NCI-H1105 treated with DMSO at 0.1 percent for 48 hours (cell line): ENCODE data around the gene ASB3.
A peak's percentile ranks its signal among the peaks of the same experiment; 100 is the strongest.
"Not testable (repeated sequence)": the region's sequence is repeated elsewhere in the genome, so short reads cannot be mapped to it uniquely, and the experiment has no call there.

Experiments
- DNase-seq: peaks from one replicate; lab custom pipeline; 2025; lab: John Stamatoyannopoulos, UW

Gene ASB3

DNA sequence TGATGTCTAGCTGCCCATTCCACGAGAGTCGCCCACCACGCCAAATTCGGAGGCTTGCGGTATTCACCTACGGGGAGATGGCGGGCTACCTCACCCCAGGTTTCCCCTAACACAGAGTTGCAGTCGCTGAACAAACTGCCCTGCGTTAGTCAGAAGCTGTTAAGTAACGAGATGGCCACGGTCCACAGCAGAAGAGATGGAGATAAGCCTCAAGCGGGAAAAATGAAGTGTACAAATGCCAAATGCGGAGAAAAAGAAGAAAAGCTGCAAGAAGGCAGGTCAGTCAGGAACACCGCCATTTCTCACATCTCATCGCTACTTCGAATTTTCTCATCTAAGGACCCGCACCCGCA, 425 bp downstream of the ASB3 start:
- DNase-seq = peak; percentile 50

DNA sequence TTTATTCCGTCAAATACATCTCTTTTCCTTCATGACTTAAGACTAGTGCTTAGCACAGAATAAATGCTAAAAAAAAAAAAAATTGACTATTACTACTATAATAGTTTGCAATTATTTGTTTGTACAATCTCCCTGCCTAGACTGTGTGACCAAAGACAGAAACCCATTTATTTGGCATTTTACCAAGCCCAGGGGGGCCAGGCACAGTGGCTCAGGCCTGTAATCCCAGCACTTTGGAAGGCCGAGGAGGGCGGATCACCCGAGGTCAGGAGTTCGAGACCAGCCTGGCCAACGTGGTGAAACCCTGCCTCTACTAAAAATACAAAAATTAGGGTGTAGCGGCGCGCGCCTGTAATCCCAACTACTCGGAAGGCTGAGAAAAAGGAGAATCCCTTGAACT, 1.4 kb downstream of the ASB3 start:
- no peak for DNase-seq

DNA sequence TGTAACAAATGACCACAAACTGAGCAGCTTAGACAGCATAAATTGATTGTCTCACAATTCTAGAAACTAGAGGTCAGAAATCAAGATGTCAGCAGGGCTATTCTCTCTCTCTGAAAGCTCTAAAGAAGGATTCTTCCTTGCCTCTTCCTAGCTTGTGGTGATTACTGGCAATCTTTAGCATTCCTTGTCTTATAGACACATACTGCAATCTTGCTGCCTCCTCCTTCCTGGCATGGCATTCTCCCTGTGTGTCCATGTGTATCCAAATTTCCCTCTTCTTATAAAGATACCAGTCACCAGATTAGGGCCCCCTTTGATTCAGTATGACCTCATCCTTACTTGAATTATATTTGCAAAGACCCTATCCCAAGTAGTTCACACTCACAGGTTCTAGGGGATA, 2.3 kb downstream of the ASB3 start:
- no peak for DNase-seq

DNA sequence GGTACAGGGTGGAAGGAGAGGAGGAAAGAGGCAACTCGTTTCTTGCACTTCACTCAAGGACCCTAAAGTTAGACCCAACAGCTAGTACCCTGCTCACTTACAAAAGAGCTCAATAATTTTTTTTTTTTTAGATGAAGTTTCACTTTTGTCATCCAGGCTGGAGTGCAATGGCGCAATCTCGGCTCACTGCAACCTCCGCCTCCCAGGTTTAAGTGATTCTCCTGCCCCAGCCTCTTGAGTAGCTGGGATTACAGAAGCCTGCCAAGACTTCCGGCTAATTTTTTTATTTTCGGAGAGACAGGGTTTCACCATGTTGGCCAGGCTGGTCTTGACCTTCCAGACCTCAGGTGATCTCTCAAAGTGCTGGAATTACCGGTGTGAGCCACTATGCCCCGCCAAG, 4.1 kb downstream of the ASB3 start:
- DNase-seq = no peak

DNA sequence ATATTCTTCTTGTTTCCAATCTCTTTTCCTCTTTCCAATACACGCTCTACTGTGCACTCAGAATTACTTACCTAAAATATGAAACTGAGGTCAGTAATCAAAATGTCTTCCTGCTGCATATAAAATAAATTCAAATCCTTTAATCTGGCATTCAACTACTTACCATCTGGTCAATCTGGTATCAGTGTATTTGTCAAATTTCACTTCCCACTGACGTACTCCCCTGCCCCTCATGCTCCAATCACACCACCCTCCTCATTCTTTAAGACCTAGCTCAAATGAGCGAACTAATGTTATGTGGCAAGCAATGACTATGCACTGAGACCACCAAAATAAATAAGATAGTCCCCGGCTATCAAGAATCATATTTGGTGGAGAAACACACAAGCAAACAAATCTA, 6.7 kb downstream of the ASB3 start:
- DNase-seq = no peak

DNA sequence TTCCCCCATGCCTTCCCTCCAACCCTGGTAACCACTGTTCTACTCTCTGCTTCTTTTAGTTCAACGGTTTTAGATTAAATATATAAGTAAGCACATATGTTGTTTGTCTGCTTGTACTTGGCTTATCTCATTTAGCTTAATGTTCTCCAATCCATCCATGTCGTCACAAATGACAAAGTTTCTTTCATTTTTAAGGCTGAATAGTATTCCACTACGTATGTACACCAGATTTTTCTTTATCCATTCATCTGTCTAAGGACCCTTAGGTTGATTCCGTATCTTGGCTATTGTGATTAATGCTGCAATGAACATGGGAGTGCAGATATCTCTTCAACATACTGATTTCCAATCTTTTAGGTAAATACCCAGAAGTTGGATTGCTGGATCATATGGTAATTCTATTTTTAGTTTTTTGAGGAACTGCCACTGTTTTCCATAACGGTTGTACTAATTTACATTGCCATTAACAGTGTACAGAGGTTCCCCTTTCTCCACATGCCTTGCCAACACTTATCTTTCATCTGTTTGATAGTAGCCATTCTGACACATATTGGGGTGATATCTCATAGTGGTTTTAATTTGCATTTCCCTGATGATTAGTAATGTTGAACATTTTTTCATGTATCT, 8.1 kb downstream of the ASB3 start:
- no peak for DNase-seq

DNA sequence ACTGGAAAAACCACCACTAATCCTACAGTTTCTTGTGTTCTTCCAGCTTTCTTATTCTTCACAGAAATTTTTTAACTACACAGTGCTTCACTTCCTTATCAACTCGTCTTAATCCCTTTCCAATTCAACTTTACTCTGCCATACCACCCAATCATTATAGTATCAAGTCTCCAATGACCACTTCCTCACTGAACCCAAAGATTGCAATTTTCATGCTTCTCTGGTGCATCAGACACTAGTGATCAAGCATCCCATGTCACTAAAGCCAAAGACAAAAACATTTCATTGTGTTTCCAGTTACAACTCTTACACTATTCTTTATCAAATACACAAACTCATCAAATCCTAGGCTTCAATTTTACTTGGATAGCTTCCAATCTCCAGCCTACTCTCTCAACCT, 9.6 kb downstream of the ASB3 start:
- DNase-seq = no peak

DNA sequence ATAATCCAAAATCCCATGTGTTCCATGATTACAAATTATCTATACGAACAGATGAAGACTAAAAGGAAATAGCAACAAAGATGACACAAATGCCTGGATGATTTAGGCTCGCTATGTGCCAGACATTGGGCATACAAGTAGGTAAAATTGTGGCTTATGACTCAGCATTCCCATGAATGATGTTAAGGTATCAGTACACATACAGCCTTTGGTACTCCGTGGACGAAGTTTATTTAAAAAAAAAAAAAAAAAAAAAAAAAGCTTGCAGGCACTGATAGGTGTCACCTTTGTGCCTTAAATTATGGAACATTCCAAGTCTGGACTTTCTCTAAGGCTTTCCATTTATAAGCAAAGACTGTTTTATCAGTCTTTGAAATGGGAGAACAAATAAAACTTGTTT, 16.5 kb downstream of the ASB3 start:
- DNase-seq = no peak

DNA sequence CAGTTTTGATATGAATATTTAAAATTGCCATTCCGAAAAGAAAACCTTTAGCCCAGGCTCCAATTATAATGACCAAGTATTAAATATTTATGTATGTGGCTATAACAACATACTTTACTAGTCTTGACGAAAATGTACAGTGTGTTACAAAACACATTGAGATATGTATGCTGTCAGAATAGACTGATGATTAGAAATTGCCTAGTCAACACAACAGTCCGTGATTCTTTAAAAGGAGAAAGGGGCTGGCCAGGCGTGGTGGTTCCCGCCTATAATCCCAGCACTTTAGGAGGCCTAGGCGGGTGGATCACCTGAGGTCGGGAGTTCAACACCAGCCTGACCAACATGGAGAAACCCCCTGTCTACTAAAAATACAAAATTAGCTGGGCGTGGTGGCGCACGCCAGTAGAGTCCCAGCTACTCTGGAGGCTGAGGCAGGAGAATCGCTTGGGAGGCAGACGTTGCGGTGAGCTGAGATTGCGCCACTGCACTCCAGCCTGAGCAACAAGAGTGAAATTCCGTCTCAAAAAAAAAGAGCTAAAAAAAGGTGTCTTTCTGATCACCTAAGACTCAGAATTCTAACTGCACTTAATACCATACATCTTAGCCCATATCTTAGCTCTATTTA, 17.3 kb downstream of the ASB3 start:
- DNase-seq = no peak

DNA sequence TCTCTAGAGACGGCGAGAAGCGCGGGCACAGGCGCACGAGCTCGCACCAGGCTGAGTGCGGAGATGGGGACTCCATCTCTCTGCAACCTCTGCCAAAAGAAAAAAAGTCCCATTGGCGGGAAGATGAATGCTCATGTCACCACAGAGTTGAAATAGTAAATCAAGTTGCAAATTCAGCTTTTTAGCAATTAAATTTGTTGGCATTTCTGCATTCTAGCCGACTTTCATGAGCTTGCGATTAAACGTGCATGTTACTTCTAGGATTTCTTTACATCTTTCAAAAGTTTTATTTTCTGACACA, 18.6 kb downstream of the ASB3 start:
- peak; percentile 49 for DNase-seq

DNA sequence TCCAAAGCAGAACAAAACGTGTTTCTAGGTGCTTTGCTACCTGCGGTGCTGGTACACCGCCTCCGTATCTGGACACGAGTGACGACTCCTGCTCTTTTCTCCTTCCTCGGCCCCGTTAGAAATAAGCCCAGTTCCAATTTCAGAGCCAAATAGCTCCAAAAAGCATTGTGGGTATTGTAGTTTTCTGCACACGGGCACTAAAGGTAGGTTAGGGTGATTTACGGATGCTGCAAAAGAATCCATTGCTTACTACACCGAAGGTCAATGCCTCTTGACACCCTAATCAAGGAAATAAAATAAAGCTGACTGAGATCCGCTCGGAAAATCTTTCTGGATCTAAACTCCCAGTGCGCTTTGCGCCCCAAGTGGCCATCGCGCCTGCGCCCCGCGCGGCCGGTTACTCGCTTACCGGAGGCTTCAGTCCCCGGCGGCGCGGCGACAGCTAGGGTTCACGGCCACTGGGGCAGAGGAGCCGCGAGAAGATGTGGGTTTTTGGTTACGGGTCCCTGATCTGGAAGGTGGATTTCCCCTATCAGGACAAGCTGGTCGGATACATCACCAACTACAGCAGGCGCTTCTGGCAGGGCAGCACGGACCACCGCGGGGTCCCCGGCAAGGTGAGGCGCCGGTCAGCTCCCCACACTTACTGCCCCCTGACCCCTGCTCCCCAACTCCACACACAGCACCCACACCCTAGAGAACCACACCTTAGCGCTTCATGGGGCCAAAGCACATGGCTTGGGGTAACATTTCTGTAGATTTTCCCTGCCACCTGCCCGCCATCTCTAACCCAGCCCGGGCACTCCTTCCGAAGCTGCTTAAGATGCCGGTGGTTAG, 19.1 kb downstream of the ASB3 start, which contains the start of gene CHAC2:
Gene CHAC2, plus strand, starts transcription at position 400 of the 837 bp plus-strand sequence. Its CDS starts 83 bp downstream, at position 483.
- peak; percentile 85 for DNase-seq

DNA sequence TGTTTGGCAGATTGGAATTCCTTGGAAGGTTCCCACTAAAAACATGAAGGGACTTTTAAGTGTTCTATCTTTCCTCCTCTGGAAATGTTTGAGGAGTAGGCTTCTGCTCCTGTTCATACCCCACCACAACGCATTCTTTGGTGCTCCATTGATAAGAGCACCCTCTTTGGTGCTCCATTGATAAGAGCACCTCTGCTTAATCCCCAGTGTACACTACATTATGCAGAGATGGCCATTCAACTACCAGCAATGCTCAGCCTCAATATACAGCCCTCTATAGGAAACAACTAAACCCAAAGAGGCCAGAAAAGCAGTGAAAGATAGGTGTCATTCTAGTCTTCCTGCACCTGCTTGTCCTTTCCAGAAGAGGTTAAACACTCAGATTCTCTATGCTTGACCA, 21.0 kb downstream of the ASB3 start:
- no peak for DNase-seq

DNA sequence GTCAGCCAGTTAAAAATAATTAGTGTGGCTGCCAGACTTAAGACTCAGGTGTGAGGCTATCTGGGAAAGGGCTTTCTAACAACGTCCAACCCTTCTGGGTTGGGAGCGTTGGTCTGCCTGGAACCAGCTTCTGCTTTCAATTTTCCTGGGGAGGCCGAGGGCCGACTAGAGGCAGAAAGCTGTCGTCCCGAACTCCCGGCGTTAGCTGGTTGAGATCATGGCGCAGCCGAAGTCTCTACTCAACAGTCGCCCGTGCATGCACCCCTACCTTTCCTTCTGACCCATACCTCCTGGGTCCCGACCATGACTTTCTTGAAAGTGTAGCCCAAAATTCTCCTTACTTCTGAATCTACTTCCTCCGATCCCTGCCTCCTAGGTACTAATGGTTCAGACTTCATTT, 29.5 kb downstream of the ASB3 start:
- not testable (repeated sequence) for DNase-seq

DNA sequence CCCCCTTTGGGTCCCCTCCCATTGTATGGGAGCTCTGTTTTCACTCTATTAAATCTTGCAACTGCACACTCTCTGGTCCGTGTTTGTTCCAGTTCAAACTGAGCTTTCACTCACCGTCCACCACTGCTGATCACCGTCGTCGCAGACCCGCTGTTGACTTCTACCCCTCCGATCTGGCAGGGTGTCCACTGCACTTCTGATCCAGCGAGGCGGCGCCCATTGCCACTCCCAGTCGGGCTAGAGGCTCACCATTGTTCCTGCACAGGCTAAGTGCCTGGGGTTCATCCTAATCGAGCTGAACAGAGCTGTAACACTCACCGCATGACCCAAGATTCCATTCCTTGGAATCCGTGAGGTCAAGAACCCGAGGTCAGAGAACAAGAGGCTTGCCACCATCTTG, 30.1 kb downstream of the ASB3 start:
- DNase-seq = no peak

DNA sequence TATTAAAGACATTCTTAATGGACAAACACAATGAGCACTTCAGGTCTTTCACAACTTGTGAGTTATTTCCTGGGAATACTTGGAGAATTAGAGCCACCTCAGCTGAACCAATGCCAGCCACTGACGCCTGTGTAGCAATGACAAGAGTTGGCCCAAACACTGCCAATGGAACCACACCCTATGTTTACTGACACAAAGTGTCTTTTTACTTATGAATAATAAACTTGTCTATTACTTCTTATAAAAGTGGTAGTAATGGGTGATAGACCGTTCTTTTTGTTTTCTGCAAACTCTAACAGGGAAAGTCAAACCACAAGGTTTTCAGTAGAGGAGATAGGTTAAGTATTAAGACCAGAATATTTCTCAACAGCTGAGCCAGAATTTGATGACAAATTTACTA, 31.6 kb downstream of the ASB3 start:
- no peak for DNase-seq

DNA sequence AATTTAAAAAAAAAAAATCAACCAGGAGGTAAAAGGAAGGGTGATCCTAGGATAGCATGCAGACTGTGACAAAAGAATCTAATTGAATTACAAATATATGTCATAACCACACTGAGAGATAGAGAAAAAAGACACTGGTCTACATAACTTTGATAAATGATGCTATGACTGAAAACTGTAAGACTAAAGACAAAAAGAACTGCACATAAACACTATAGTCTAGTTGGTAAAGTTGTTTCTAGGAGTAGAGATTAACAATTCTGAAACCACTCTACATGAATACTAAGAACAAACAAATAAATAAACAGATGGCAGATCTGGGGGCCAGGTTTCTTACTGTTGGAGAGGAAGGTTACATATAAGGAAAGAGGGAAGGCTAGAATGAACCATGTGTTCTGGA, 33.7 kb downstream of the ASB3 start:
- DNase-seq = no peak

DNA sequence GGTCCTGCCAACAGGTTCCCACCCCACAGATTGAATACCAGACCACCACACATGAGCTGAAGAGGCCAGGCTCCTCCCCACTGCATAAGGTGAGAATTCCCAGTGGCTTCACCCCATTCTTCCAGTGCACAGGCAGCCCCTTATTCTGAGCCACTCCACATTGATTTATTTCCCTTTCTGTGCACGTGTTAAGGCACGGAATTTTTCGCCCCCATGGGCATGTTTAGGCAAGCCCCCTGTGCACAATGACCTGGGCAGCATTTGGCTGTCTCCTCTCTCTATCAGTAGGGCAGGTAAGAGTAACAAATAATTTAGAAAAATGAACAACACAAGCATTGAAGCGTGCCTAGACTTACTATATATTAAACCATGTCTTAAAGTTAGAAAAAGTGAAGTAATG, 34.4 kb downstream of the ASB3 start:
- peak; percentile 4 for DNase-seq

DNA sequence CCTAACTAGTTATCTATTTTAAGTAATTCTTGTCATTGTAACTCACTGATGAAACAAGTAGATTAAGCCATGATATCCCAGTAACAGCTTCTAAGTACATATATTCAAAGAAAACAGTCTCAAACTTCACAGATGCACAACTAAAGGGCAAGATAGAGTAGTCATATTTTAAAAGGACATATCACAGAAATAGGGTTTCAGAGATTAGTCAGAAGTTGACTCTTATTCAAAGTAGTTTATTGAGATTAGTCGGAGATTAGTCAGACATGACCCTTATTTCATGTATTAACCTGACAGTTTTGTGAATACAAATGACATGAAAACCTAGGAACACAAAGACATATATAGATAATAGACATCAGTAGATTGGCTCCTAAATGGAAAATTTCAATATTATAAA, 35.0 kb downstream of the ASB3 start:
- DNase-seq = no peak

DNA sequence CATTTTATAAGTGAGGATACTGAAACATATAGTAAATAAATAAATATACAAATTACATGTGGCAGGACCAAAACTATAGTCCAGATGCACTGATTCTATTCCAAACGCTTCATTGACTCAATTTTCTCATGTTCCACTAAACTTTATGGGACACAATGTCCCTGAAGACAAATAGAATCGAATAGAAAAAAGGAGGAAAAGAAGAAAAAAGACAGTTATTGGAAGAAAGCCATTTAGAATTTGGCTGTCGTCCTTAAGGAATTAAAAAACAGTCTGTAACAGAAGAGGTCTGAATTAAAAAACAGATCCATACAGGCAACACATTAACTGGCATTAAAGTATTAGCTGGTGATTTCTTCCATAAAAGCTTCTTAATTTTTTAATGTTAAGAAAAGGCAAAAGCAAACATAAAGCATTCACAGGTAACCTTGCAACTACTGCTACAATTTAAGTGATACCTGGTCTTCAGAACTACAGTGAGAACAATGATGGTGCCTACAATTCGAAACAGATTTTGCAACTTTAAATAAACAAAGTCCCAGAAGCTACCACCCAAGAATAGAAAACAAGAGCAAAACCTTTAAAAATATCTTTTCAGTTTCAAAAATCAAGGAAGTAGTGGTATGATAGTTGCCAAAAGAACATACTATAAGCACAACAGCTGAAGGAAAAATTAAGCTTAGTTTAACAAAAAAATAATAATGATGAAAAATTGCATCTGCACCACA, 36.5 kb downstream of the ASB3 start:
- DNase-seq = no peak

DNA sequence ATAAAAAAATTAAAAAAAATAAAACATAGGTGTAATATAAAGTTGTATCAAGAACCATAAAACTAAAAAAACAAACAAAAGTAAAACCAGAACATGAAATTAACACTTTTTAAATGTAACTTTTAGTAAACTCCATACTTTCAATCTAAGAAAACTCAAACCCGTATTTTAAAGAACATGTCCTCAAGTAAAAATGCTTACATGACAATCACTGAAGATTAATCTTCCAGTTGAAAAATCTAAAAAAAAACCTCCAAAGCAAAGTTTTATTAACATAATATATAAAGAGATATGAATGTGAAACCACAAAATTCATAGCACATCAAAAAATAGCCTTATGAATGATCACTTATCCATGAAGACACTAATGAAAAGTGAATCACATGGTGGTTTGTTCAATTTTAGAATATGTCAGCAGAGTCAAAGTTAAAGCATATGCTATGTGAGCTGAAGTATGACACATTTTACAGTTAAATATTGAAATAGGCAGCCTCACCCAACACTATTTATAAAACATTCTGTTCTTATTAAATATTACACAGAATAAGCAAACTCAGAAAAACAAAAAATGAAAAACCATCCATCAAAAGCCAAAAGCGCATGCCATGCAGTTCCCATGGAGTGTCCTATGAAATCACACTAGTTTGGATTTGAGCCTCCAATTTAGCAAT, 42.2 kb downstream of the ASB3 start:
- no peak for DNase-seq

DNA sequence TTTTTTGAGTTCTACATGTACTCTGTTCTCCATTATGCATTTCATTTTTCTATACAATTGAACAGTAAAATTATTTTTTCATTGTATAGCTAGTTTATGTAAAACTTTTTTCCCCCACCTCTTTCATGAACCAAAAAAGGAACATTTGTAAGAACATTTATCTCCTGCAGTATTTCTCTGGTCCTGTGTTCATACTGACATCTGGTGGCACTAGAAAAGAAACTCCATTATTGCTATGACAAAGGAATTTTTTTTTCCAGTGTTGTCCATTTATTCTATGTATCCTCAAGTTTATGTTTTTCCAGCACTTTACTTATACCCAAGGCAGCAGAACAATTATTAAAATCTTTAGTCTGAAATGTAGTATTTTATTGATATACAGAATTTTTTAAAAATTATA, 46.6 kb downstream of the ASB3 start:
- DNase-seq = peak; percentile 40

DNA sequence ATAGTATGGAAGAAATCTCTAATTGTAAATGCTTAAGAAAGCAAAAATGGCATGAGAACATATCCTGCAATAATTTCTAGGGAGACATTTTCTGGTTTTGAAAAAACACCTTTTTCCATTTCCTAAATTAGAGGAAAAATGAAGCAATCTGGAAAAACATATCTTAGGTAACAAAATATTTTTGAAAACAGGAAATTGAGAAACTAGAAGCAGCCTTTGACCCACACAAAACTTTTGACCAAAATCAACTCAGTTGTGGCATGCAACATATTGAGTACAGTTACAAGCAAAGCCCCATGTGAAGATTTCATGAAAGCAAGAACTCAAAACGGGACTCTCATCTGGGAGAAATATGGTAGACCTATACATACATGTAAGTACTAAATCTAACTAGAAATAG, 47.7 kb downstream of the ASB3 start:
- no peak for DNase-seq
